HG02798 (cell line): ENCODE measurements around the gene ENPP1.

Source experiments
- ATAC-seq: cut with Tn5 transposase; IDR thresholded peaks from one replicate; pipeline ENCODE4 v1.9.1; 2021; ENCODE audit warnings: mild to moderate bottlenecking; ENCODE audit not compliant: unreplicated experiment, poor library complexity

ENPP1 gene

DNA sequence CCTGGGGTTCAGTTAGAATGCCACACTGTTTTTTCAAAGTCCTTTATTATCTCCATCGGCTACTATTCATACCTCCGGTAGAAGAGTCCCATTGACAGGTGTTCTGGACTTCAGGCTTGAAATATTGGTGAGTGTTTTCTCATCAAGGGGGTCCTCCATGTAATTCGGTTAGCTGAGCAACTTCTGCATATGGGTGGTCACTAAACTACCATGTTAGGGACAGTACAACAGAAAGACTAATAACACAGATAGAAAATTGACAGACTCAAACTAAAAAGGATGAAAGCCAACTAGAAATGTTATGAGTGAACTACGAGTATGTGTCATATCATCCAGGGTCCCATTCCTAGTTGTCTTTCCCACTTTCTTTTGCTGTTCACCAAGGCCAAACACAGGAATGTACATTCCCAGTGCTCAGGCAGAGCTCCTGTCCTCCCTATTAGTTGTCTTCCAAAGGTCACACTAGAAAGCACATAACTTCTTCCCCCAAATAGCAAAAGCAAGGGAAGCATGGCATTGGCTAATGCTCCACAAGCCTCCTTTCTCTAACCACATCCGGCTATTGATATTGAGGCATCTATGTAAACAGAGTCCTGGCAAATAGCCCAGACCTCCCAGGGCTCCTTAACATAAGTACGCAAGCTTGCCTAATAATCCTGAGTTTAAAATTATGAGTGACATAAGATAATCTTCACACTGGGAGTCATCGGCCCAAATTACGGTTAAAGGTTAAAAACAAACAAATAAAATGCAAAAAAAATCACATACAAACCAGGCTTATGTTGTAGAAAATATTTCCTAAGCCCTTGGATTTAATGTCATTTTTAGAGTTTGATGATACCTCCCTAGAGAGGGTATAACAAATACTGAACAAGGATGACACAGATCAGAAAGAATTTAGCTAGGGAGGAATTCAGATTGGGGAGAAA is 130.1 kb downstream of the ENPP1 start:
- ATAC-seq = no peak
